ENCODE data around the gene ROBO4.

GRCh38 chr11:124945826-124946225 is 48.2 kb upstream of the ROBO4 start:
- TF ChIP-seq, protein P1, sequence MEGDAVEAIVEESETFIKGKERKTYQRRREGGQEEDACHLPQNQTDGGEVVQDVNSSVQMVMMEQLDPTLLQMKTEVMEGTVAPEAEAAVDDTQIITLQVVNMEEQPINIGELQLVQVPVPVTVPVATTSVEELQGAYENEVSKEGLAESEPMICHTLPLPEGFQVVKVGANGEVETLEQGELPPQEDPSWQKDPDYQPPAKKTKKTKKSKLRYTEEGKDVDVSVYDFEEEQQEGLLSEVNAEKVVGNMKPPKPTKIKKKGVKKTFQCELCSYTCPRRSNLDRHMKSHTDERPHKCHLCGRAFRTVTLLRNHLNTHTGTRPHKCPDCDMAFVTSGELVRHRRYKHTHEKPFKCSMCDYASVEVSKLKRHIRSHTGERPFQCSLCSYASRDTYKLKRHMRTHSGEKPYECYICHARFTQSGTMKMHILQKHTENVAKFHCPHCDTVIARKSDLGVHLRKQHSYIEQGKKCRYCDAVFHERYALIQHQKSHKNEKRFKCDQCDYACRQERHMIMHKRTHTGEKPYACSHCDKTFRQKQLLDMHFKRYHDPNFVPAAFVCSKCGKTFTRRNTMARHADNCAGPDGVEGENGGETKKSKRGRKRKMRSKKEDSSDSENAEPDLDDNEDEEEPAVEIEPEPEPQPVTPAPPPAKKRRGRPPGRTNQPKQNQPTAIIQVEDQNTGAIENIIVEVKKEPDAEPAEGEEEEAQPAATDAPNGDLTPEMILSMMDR (IDR thresholded peaks at IDR 0.05; ENCODE audit: insufficient read depth, low read length, poor library complexity, severe bottlenecking): no peak
- TF ChIP-seq EZH2phosphoT487 (conservative IDR thresholded peaks at IDR 0.05; ENCODE audit: low read length): no peak

Data from SU-DHL-6 (cell line).